ENCODE results near the gene MYH7. TPM values are rescaled to one million over a fixed set of nuclear protein-coding genes. Genes with fewer than 3 reads are reported as not detected.
"Not testable (repeated sequence)": the region's sequence is repeated elsewhere in the genome, so short reads cannot be mapped to it uniquely, and the experiment has no call there.

The MYH7 gene
- total and polyA plus RNA-seq, 8 donors: 0.03 to 2.0 (median 0.05) TPM; not detected in 1

GRCh38 chr14:23386999-23387398 lies 48.5 kb downstream of the MYH7 start:
- Histone ChIP-seq H3K27ac (no peak overlapping the region), H3K27me3 (peaks cover 0 to 21% of the 10 kb centered on the region in 2 donors), H3K36me3 (no peaks in the 10 kb centered on the region), H3K9me3 (no peaks in the 10 kb centered on the region), H3K4me1 (no peaks in the 10 kb centered on the region), H3K4me3 (no peak overlapping the region)
- intact Hi-C loops (cut with DNase I): no loop called here
- no peak for TF ChIP-seq CTCF (IDR thresholded peaks at IDR 0.05)
- ATAC-seq (no peak), DNase-seq (no peak)

GRCh38 chr14:23386266-23386657 lies 49.2 kb downstream of the MYH7 start:
- intact Hi-C loops (cut with DNase I); H3K9me3 ChIP-seq; ATAC-seq; H3K27ac ChIP-seq; H3K36me3 ChIP-seq; H3K4me3 ChIP-seq; H3K4me1 ChIP-seq: not testable (repeated sequence)
- peaks cover 0 to 25% of the 10 kb centered on the region in 2 donors for H3K27me3 ChIP-seq
- peak in 1 of 4 donors; percentile 59 for DNase-seq

- no peak for TF ChIP-seq CTCF (IDR thresholded peaks at IDR 0.05)
- intact Hi-C loops (cut with DNase I): no loop called here
- H3K4me1 ChIP-seq: no peaks in the 10 kb centered on the region
- H3K4me3 ChIP-seq: no peak overlapping the region
- H3K27me3 ChIP-seq: peaks cover 0 to 29% of the 10 kb centered on the region in 2 donors
- no peaks in the 10 kb centered on the region for H3K9me3 ChIP-seq
- DNase-seq: no peak
- H3K27ac ChIP-seq: no peak overlapping the region
- ATAC-seq: no peak
- no peaks in the 10 kb centered on the region for H3K36me3 ChIP-seq
Measured at GRCh38 chr14:23385642-23386265, 49.7 kb downstream of the MYH7 start.

- no peak overlapping the region for H3K4me3 ChIP-seq
- DNase-seq (no peak), ATAC-seq (no peak)
- intact Hi-C loops (cut with DNase I): no loop called here
- peaks cover 0 to 34% of the 10 kb centered on the region in 2 donors for H3K27me3 ChIP-seq
- no peaks in the 10 kb centered on the region for H3K4me1 ChIP-seq
- H3K36me3 ChIP-seq: no peaks in the 10 kb centered on the region
- TF ChIP-seq CTCF (IDR thresholded peaks at IDR 0.05): no peak
- no peak overlapping the region for H3K27ac ChIP-seq
- no peaks in the 10 kb centered on the region for H3K9me3 ChIP-seq
Measured at GRCh38 chr14:23385244-23385641, 50.2 kb downstream of the MYH7 start.

- DNase-seq (peak in 1 of 4 donors; percentile 60), ATAC-seq (no peak)
- intact Hi-C loops (cut with DNase I): no loop called here
- TF ChIP-seq CTCF (IDR thresholded peaks at IDR 0.05): no peak
- H3K27me3 ChIP-seq: peaks cover 0 to 38% of the 10 kb centered on the region in 2 donors
- H3K4me3 ChIP-seq: no peak overlapping the region
- no peak overlapping the region for H3K27ac ChIP-seq
- H3K9me3 ChIP-seq: no peaks in the 10 kb centered on the region
- no peaks in the 10 kb centered on the region for H3K36me3 ChIP-seq
- H3K4me1 ChIP-seq: no peaks in the 10 kb centered on the region
Measured at GRCh38 chr14:23384364-23385080, 50.9 kb downstream of the MYH7 start.

Data from left lung (tissue), 10 donors.